IPS-18c (cell line): ENCODE results near the gene NPHS1.
"Not testable (repeated sequence)": the region's sequence is repeated elsewhere in the genome, so short reads cannot be mapped to it uniquely, and the experiment has no call there.

ENCODE experiments used
- H3K4me3 ChIP-seq: 2 replicates; pipeline ENCODE4 v1.7.0; 2013; ENCODE audit warnings: low read depth, mild to moderate bottlenecking, low read length, moderate library complexity; ENCODE audit not compliant: insufficient read depth
- H3K9me3 ChIP-seq: one replicate; pipeline ENCODE4 v1.6.1; 2013; ENCODE audit warnings: mild to moderate bottlenecking, low read length, moderate library complexity; ENCODE audit not compliant: control insufficient read depth, insufficient read depth

Gene NPHS1, protein sequence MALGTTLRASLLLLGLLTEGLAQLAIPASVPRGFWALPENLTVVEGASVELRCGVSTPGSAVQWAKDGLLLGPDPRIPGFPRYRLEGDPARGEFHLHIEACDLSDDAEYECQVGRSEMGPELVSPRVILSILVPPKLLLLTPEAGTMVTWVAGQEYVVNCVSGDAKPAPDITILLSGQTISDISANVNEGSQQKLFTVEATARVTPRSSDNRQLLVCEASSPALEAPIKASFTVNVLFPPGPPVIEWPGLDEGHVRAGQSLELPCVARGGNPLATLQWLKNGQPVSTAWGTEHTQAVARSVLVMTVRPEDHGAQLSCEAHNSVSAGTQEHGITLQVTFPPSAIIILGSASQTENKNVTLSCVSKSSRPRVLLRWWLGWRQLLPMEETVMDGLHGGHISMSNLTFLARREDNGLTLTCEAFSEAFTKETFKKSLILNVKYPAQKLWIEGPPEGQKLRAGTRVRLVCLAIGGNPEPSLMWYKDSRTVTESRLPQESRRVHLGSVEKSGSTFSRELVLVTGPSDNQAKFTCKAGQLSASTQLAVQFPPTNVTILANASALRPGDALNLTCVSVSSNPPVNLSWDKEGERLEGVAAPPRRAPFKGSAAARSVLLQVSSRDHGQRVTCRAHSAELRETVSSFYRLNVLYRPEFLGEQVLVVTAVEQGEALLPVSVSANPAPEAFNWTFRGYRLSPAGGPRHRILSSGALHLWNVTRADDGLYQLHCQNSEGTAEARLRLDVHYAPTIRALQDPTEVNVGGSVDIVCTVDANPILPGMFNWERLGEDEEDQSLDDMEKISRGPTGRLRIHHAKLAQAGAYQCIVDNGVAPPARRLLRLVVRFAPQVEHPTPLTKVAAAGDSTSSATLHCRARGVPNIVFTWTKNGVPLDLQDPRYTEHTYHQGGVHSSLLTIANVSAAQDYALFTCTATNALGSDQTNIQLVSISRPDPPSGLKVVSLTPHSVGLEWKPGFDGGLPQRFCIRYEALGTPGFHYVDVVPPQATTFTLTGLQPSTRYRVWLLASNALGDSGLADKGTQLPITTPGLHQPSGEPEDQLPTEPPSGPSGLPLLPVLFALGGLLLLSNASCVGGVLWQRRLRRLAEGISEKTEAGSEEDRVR (N-terminal part only)

DNA sequence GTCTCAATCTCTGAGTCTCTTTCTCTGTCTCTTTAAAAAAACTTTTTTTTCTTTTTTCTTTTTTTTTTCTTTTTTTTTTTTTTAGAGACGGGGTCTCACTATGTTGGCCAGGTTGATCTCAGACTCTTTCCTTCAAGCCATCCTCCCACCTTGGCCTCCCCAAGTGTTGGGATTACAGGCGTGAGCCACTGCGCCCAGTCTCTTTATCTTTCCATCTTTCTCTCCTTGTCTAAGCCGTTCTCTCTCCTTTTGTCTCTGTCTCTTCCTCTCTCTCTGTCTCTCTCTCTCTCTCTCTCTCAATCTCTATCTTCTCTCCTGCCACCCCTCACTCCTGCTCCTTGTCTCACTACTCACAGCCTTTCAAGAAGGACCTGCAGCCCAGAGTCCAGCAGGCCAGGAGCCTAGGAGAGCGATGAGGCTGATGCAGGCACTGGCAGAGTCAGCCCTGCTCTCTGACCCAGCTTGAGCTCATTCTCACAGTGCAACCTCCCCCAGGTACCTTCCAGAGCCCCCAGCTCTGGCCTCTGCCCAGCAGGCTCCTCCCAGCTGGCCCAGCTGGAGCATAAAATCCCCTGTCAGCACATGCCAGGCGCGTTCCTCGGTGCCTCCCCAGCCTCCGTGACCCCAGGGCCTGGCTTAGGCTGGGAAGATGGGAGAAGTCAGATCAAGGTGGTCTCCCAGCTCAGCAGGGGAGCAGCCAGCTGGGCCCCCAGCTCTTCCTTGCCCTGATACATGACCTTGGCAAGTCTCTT lies at the start of gene NPHS1:
Gene NPHS1 (minus strand): TSS at position 476 of the 752 bp plus-strand sequence. CDS start 667 bp downstream, outside the sequence.
- Histone ChIP-seq H3K4me3 (peak within 1 kb of the TSS; percentile 34; the same call in 1 of the 2 replicates), H3K9me3 (no peaks in the 10 kb centered on the region)

DNA sequence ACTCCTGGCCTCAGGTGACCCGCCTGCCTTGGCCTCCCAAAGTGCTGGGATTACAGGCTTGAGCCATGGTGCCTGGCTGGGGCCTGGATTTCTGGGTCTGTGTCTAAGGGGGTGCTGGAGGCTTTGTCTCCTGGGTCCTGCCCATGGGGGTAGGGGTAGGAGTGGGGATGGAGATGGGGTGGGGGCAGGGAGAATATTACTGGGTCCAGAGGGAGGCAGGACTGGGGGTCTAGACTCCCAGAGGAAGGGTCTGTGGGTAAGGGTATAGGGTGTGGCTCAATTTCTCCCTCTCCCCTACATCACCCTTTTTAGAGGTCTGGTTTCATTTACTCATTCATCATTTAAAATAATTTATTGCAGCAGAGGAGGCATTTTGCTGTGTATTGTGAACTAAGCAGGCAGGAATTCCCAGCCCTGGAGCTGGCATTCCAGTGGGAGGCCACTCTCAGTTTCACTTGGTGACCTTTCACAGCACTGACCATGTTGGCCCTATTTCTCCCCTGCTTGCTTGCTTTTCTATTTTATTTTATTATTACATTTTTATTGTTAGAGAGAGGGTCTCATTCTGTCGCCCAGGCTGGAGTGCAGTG lies 48.8 kb upstream of the NPHS1 start:
- H3K9me3 ChIP-seq = no peaks in the 10 kb centered on the region
- H3K4me3 ChIP-seq = peak overlapping the region; percentile 82; the same call in 1 of the 2 replicates

DNA sequence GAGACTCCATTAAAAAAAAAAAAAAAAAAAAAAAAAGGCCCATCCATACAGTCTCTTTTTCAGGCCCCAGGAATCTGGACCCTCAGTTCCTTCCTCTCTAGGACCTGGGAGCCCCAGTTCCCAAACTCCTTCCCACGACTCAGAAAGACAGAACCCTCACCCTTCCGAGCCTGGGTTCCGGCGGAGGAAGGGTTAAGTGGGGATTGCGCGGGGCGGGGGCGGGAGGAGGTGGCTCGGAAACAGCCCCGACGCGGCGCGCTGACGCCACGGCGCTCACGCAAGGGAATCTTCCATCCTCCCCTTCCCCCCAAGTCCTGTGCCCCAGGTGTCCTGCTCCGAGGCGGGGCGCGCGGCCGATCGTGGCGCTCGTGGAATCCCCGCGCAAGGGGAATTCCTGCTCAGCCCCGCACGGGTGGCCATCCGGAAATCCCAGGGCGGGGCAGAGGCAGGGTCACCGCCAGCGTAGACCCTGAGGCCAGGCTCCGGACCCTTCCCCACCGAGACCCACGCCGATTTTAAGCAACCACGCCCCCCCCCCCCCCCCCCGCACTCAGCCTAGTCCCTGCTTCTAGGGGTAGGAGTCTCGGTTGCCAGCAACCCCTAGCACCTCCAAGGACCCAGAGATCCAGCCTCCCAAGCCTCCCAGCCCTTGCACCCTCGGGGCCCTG lies 47.4 kb upstream of the NPHS1 start:
- Histone ChIP-seq H3K4me3 (peak overlapping the region; percentile 82), H3K9me3 (no peaks in the 10 kb centered on the region)

DNA sequence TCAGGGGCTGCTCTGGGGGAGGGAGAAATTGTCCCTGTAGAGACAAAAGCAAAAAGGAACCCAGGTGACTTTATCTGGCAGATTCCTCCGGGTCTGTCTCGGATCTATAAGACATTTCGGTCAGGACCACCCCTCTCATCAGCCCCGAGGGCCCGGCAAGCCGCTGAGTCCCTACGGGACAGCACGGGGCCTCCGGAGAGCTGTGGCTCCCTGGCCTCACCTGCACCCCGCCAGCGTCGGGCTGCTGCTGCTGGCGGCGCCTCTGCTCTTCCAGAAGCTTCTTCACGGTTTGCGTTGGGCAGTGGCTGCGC lies 46.1 kb upstream of the NPHS1 start:
- H3K4me3 ChIP-seq = peak overlapping the region; percentile 82
- no peaks in the 10 kb centered on the region for H3K9me3 ChIP-seq

DNA sequence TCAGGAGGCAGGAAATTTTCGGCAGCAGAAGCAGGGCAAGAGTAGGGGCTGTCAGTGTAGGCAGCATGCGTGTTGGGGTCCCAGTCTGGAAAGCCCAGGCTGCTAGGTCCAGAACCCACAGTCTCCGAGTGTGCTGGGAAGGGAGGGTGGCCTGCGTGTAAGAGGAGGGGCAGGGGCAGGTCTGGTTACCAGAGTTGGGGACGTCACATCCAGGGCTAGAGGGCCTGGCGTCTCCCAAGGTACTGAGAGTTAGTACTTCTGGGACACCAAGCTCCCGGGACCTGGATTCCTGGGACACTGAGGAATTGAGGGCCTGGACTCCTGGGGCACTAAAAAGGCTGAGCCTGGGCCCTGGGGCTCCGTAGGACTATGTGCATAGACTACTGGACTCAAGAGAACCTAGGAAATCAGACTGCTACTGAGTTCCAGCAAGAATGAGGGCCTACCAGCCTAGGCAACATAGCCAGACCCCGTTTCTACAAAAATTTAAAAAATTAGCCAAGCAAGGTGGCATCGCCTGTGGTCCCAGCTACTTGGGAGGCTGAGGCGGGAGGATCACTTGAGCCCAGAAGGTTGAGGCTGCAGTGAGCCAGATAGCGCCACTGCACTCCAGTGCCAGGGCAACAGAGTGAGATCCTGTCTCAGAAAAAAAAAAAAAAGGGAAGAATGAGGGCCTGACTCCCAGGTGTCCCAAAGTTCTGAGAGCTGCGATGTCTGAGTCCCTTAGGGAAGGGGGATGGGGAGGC lies 45.6 kb upstream of the NPHS1 start:
- no peak overlapping the region for H3K4me3 ChIP-seq

DNA sequence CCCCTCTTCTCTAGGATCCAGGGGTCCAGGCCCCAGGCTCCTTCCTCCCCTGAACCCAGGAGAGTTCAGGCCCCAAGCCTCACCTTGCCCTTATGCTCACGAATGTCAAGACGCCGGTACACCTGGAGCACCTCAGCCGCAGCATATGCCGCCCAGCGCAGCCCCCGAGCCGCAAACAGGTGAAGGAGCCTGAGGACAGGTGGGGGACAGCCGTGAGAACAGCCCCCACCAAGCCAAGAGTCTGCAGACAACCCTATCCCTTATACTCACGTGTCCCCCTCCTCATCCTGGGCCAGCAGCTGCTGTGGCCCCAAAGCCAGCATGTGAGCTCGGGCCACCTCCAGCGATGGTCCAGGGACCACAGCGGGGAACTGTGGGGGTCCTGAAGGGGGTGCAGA lies 44.3 kb upstream of the NPHS1 start:
- no peak overlapping the region for H3K4me3 ChIP-seq
- H3K9me3 ChIP-seq = no peaks in the 10 kb centered on the region

More for the DNA sequence above, 45.6 kb upstream of the NPHS1 start:
- H3K9me3 ChIP-seq = no peaks in the 10 kb centered on the region

DNA sequence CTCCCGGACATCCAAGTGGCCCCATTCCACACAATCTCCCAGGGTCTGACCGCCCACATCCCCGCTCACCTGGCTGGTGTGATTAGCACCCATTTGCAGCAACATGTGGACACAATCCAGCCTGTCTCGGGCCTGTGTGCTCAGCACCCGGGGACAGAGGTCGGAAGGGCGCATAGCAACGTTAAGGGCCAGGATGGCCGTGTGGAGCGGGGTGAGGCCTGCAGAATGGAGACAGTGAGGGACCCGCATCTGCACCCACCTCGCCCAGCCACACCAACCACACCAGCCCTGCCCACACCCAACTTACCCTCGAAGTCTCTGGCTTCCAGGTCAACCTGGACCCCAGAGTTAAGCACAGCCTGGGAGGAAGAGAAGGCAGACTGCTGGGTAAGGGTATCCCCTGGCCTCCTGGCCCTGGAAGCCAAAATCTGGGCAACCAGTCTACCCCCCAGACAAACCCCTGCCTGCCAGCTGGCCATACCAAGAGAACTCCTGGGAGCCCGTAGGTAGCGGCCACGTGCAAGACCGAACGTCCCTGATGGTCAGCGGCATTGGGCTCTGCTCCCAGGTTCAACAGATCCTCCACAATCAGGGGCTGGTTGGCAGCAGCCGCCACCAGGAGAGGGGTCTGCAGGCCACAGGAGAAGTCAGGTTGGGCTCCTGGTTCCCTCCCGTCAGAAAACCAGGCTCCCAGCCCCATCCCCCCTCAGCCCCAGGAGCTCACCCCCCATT lies 43.8 kb upstream of the NPHS1 start:
- no peaks in the 10 kb centered on the region for H3K9me3 ChIP-seq
- H3K4me3 ChIP-seq = no peak overlapping the region

DNA sequence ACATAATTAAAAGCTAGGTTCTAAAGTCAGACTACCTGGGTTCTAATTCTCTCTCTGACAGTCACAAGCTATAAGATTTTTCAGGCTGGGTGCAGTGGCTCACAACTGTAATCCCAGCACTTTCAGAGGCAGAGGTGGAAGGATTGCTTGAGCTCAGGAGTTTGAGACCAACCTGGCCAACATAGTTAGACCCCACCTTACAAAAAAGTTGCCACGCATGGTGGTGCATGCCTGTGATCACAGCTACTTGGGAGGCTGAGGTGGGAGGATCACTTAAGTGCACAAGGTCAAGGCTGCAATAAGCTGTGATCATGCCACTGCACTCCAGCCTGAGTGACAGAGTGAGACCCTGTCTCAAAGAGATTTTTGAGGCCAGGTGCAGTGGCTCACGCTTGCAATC lies 42.0 kb upstream of the NPHS1 start:
- no peak overlapping the region for H3K4me3 ChIP-seq
- no peaks in the 10 kb centered on the region for H3K9me3 ChIP-seq

DNA sequence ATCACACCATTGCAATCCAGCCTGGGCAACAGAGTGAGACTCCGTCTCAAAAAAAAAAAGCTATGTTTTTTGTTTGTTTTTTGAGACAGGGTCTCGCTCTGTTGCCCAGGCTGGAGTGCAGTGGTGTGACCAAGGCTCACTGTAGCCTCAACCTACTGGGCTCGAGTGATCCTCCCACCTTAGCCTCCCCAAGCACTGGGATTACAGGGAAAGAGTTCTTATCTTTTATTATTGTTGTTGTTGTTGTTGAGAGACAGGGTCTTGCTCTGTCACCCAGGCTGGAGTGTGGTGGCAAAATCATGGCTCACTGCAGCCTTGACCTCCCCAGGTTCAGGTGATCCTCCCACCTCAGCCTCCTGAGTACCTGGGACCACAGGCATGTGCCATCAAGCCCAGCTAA lies 39.5 kb upstream of the NPHS1 start:
- not testable (repeated sequence) for H3K4me3 ChIP-seq, H3K9me3 ChIP-seq

DNA sequence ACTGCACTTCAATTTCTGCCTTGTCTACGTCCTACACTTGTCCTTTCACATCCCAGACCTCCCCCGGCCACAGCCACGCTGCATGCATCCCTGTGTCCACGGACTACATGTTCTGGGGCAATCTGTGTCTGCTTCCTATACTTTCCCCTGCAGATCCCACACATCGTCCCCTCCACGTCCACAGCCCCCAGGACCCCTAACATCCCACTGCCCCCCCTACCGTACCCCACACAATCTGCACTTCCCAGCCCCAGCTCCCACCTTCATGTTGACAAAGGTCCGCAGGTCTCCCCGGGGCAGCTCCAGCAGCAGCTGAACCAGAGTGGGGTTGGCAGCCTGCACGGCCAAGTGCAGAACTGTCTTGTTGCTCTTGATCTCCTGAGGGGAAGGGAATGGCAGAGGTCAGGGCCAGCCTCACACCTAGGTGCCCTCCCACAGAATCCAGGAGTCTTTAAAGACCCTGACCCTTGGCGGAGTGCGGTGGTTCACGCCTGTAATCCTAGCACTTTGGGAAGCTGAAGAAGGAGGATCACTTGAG lies 37.9 kb upstream of the NPHS1 start:
- no peak overlapping the region for H3K4me3 ChIP-seq
- H3K9me3 ChIP-seq = no peaks in the 10 kb centered on the region

DNA sequence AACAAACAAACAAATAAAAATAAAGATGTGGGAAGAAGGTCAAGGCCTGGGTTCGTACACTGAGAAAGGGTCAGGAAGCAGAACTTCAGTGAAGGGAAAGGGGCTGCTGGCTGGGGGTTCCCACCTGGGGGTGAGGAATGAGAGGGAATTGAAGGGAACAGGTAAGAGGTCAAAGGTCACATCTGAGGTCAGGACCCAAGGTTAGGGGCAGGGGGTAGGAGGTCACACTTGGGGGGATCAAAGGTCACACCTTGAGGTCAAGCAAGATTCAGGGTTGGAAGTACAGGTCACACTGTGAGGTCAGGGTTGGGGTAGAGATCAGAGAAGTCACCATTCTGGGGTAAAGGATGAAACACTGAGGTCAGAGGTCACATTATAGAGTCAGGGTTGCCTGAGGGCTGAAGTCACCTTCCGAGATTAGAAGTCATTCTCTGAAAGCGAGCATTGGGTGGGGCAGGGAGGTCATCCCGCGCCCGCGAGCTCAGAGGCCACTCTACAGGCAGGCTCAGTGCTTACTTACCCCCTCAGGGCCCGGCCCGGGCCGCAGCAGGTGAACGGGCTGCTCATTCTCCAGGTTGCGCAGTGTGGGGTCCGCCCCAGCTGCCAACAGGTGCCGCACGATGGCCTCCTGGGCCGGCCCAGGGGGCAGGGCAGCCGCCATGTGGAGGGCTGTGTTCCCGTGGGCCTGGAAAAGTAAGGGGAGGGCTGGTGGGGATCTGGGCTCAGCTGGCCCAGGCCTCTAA lies 37.2 kb upstream of the NPHS1 start:
- Histone ChIP-seq H3K4me3 (no peak overlapping the region), H3K9me3 (no peaks in the 10 kb centered on the region)

DNA sequence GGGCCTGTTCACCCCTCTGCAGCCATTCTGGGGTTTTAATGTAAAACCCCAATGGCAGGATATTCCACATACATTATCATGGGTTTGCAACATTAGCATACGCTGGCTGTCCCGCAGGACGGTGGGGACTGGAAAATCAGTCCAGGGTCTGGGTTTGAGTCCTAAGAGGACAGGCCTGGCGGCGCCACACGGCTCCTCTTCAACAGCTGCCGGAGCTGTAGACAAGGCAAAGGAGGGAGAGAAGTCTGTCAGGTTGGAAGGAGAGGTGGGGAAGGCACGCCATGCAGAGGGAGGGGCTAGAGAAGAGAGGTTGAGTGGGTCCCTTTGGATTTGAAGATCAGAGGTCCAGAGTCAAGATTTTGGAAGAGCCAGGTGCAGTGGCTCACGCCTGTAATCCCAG lies 36.1 kb upstream of the NPHS1 start:
- Histone ChIP-seq H3K9me3 (no peaks in the 10 kb centered on the region), H3K4me3 (no peak overlapping the region)

DNA sequence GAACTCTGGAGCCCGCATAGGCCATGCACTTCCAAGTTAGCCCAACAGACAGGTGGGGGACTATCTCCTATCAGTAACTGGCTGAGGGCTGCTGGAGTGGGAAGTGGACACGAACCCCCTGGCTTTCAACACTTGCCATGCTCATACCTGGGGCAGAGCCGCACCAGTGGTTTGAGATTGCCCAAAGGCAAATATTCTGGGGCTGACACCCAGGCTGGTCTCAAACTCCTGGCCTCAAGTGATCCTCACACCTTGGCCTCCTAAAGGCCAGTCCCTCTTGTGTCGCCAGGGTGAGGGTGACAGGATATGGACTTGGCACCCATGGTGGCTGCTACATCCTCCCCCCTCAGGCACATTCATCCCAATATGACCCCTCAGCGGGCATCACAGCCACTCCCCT lies 34.9 kb upstream of the NPHS1 start:
- H3K4me3 ChIP-seq = no peak overlapping the region
- H3K9me3 ChIP-seq = no peaks in the 10 kb centered on the region

DNA sequence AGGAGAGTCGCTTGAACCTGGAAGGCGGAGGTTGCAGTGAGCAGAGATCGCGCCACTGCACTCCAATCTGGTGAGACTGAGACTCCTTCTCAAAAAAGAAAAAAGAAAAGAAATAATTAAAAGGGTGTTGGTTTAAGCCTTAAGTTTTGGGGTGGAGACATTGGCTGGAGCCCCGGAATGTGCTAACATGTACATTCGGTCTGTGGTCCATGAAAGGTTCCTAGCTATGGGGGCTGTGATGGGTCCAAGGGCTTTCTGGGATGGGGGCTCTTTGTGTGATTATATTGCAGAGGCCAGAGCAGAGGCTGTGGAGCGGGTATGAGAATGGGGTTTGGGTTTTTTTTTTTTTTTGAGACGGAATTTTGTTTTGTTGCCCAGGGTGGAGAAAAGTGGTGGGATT lies 33.6 kb upstream of the NPHS1 start:
- no peaks in the 10 kb centered on the region for H3K9me3 ChIP-seq

More for the DNA sequence above, 33.6 kb upstream of the NPHS1 start:
- no peak overlapping the region for H3K4me3 ChIP-seq
